Small intestine (tissue), 7 donors: Measurements from ENCODE around the gene MT1H. TPM values are rescaled to one million over a fixed set of nuclear protein-coding genes. Genes with fewer than 3 reads are reported as not detected.

Source experiments
- DNase-seq, 2 donors: peaks; one replicate each; pipeline versions ENCODE4 v3.0.0 to v3.0.0-alpha.2; 2013
- FAIRE-seq: peaks from 2 replicates; lab custom pipeline; 2012; peaks lifted over from hg19 to GRCh38; lab: Jason Lieb, UNC
- H3K27ac ChIP-seq, 3 donors: one replicate each; pipeline ENCODE4 v1.5.1; 2013; ENCODE audit warnings: low read length in 2 of 3, mild to moderate bottlenecking in 2 of 3, control low read depth in 1 of 3, inconsistent platforms in 1 of 3, low read depth in 1 of 3, moderate library complexity in 1 of 3
- H3K27me3 ChIP-seq, 3 donors: one replicate each; pipeline ENCODE4 v1.6.1; 2013; ENCODE audit warnings: low read length in 3 of 3, inconsistent platforms in 1 of 3; ENCODE audit not compliant: control insufficient read depth in 3 of 3, insufficient read depth in 3 of 3
- H3K36me3 ChIP-seq, 3 donors: one replicate each; pipeline ENCODE4 v1.6.1; 2013; ENCODE audit warnings: low read length in 3 of 3, inconsistent platforms in 1 of 3, low read depth in 1 of 3, mild to moderate bottlenecking in 1 of 3, moderate library complexity in 1 of 3; ENCODE audit not compliant: control insufficient read depth in 3 of 3, insufficient read depth in 2 of 3
- H3K4me1 ChIP-seq, 3 donors: one replicate each; pipeline ENCODE4 v1.6.1; 2013; ENCODE audit warnings: low read length in 2 of 3, inconsistent platforms in 1 of 3, low read depth in 1 of 3, mild to moderate bottlenecking in 1 of 3, moderate library complexity in 1 of 3; ENCODE audit not compliant: control insufficient read depth in 3 of 3, insufficient read depth in 2 of 3
- H3K4me3 ChIP-seq, 3 donors: one replicate each; pipeline ENCODE4 v1.5.1; 2013; ENCODE audit warnings: low read length in 3 of 3, control low read depth in 1 of 3, inconsistent platforms in 1 of 3, low read depth in 1 of 3, mild to moderate bottlenecking in 1 of 3, moderate library complexity in 1 of 3
- H3K9me3 ChIP-seq, 2 donors: one replicate each; pipeline ENCODE4 v1.6.1; 2013; ENCODE audit warnings: low read depth in 1 of 2, low read length in 1 of 2; ENCODE audit not compliant: control insufficient read depth in 2 of 2, insufficient read depth in 1 of 2
- WGBS, 3 donors: extraction: QIAGEN DNeasy Blood & Tissue Kit; methylation state at CpG; one replicate each; pipeline ENCODE4 v1.1.7; 2013; 5-methylcytosine and 5-hydroxymethylcytosine counted together
- polyA plus RNA-seq, 4 donors: library from polyadenylated mRNA; stranded (reverse) in 3 of 4; unstranded in 1 of 4; fragments of 200-250 nt in 3 of 4; fragments of 120-200 nt in 1 of 4; gene quantifications; one replicate each; pipeline versions ENCODE4 v1.2.1 to v1.2.3, GENCODE V29; 2013
- donor health status: healthy with polysubstance abuse.
- donor health status: control.
- donor health status: control.
- donor health status: Bipolar disorder and iron deficiency.
- donor health status: healthy.

The MT1H gene
- polyA plus RNA-seq, 4 donors, result 3.6 to 930 (median 62.8) TPM

GRCh38 chr16:56702836-56703235 lies 33.2 kb downstream of the MT1H start:
- 85 to 90% (median 90%) methylated on average over 5 of the region's 5 CpGs for WGBS, 3 donors
- Histone ChIP-seq H3K9me3 (peaks cover 0 to 5% of the 10 kb centered on the region in 2 donors), H3K4me1 (no peaks in the 10 kb centered on the region), H3K27me3 (no peaks in the 10 kb centered on the region), H3K27ac (no peak overlapping the region), H3K4me3 (no peak overlapping the region), H3K36me3 (no peaks in the 10 kb centered on the region)
- FAIRE-seq (no peak), DNase-seq (no peak)

GRCh38 chr16:56708525-56709442 lies 39.2 kb downstream of the MT1H start:
- peaks cover 0 to 3% (median 0%) of the 10 kb centered on the region in 3 donors for H3K27me3 ChIP-seq
- 41 to 62% (median 46%) methylated on average over 13 of the region's 13 CpGs for WGBS, 3 donors
- peak in 1 of 2 donors; percentile 38 for DNase-seq
- no peaks in the 10 kb centered on the region for H3K4me1 ChIP-seq
- H3K9me3 ChIP-seq, result peaks cover 0 to 4% of the 10 kb centered on the region in 2 donors
- no peak overlapping the region for H3K4me3 ChIP-seq
- peak overlapping the region in 2 of 3 donors; percentile 7 to 72 for H3K27ac ChIP-seq
- H3K36me3 ChIP-seq, result no peaks in the 10 kb centered on the region
- no peak for FAIRE-seq

GRCh38 chr16:56709443-56710040 lies 39.9 kb downstream of the MT1H start:
- H3K9me3 ChIP-seq, result peaks cover 0 to 4% of the 10 kb centered on the region in 2 donors
- no peak overlapping the region for H3K4me3 ChIP-seq
- DNase-seq, result no peak

GRCh38 chr16:56710181-56710737 lies 40.6 kb downstream of the MT1H start:
- Histone ChIP-seq H3K27me3 (peaks cover 0 to 3% (median 0%) of the 10 kb centered on the region in 3 donors), H3K36me3 (no peaks in the 10 kb centered on the region), H3K27ac (no peak overlapping the region), H3K9me3 (peaks cover 0 to 4% of the 10 kb centered on the region in 2 donors), H3K4me1 (no peaks in the 10 kb centered on the region), H3K4me3 (no peak overlapping the region)
- DNase-seq (no peak), FAIRE-seq (no peak)
- WGBS, 3 donors, result 70 to 87% (median 87%) methylated on average over 3 of the region's 3 CpGs

More at GRCh38 chr16:56709443-56710040, 39.9 kb downstream of the MT1H start:
- H3K4me1 ChIP-seq, result no peaks in the 10 kb centered on the region
- no peaks in the 10 kb centered on the region for H3K36me3 ChIP-seq
- H3K27ac ChIP-seq, result no peak overlapping the region
- WGBS, 3 donors, result 61 to 76% (median 62%) methylated on average over 4 of the region's 4 CpGs
- H3K27me3 ChIP-seq, result peaks cover 0 to 3% (median 0%) of the 10 kb centered on the region in 3 donors
- FAIRE-seq, result no peak

GRCh38 chr16:56711862-56712261 lies 42.2 kb downstream of the MT1H start:
- FAIRE-seq (no peak), DNase-seq (no peak)
- WGBS, 3 donors, result 87 to 98% (median 89%) methylated on average over 2 of the region's 2 CpGs
- Histone ChIP-seq H3K4me3 (no peak overlapping the region), H3K4me1 (no peaks in the 10 kb centered on the region), H3K27ac (no peak overlapping the region), H3K27me3 (peaks cover 0 to 3% (median 0%) of the 10 kb centered on the region in 3 donors), H3K36me3 (no peaks in the 10 kb centered on the region), H3K9me3 (peaks cover 0 to 4% of the 10 kb centered on the region in 2 donors)

- Histone ChIP-seq H3K4me1 (no peaks in the 10 kb centered on the region), H3K4me3 (no peak overlapping the region), H3K27ac (no peak overlapping the region), H3K27me3 (peaks cover 0 to 3% (median 0%) of the 10 kb centered on the region in 3 donors), H3K9me3 (peaks cover 0 to 4% of the 10 kb centered on the region in 2 donors), H3K36me3 (no peaks in the 10 kb centered on the region)
- WGBS, 3 donors, result 91 to 95% (median 95%) methylated on average over 2 of the region's 2 CpGs
- no peak for FAIRE-seq
- no peak for DNase-seq
These were observed 44.2 kb downstream of the MT1H start for GRCh38 chr16:56713794-56714193.

GRCh38 chr16:56715126-56715525 lies 45.5 kb downstream of the MT1H start:
- H3K4me1 ChIP-seq, result no peaks in the 10 kb centered on the region
- no peak overlapping the region for H3K4me3 ChIP-seq
- no peaks in the 10 kb centered on the region for H3K36me3 ChIP-seq
- H3K9me3 ChIP-seq, result peaks cover 0 to 4% of the 10 kb centered on the region in 2 donors
- peaks cover 0 to 3% (median 0%) of the 10 kb centered on the region in 3 donors for H3K27me3 ChIP-seq
- FAIRE-seq (no peak), DNase-seq (no peak)
- H3K27ac ChIP-seq, result no peak overlapping the region
- WGBS, 3 donors, result 78 to 87% (median 84%) methylated on average over 4 of the region's 4 CpGs

GRCh38 chr16:56716761-56717160 lies 47.1 kb downstream of the MT1H start:
- H3K36me3 ChIP-seq, result no peaks in the 10 kb centered on the region
- FAIRE-seq, result no peak
- peaks cover 0 to 5% (median 0%) of the 10 kb centered on the region in 3 donors for H3K27me3 ChIP-seq
- no peak for DNase-seq
- H3K4me1 ChIP-seq, result no peaks in the 10 kb centered on the region
- peaks cover 0 to 4% of the 10 kb centered on the region in 2 donors for H3K9me3 ChIP-seq
- 70 to 90% (median 83%) methylated on average over 3 of the region's 3 CpGs for WGBS, 3 donors
- H3K27ac ChIP-seq, result no peak overlapping the region
- H3K4me3 ChIP-seq, result no peak overlapping the region
